Keratinocyte (primary cell): ENCODE results near the gene RAD9B.

ENCODE experiments used
- EZH2 ChIP-seq: IDR thresholded peaks from one replicate; pipeline ENCODE4 v1.6.1; 2012; ENCODE audit warnings: inconsistent platforms, mild to moderate bottlenecking, low read length, moderate library complexity
- TF ChIP-seq, protein P1 (sequence below), 3 experiments: IDR thresholded peaks in 1 of 3; conservative IDR thresholded peaks in 1 of 3; optimal IDR thresholded peaks in 1 of 3; 2 replicates in 2 of 3; 3 replicates in 1 of 3; pipeline versions ENCODE3 to v1.5.1; 2011; ENCODE audit warnings: low read length in 3 of 3, mild to moderate bottlenecking in 3 of 3, moderate library complexity in 2 of 3, control low read depth in 1 of 3, inconsistent platforms in 1 of 3; ENCODE audit not compliant: insufficient read depth in 2 of 3; ENCODE audit errors: extremely low read depth in 1 of 3

DNA sequence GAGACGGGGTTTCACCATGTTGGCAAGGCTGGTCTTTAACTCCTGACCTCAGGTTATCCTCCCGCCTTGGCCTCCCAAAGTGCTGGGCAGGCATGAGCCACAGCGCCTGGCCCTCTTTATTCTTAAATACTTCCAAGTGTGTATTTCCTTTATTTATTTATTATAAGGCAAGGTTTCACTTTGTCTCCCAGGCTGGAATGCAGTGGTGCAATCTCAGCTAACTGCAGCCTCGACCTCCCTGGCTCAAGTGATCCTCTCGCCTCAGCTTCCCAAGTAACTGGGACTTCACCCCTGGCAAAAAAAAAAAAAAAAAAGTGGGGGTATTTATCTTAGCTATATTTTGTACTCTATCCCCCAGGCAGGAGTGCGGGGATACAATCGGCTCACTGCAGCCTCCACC is 26.7 kb upstream of the RAD9B start:
- TF ChIP-seq, protein P1, sequence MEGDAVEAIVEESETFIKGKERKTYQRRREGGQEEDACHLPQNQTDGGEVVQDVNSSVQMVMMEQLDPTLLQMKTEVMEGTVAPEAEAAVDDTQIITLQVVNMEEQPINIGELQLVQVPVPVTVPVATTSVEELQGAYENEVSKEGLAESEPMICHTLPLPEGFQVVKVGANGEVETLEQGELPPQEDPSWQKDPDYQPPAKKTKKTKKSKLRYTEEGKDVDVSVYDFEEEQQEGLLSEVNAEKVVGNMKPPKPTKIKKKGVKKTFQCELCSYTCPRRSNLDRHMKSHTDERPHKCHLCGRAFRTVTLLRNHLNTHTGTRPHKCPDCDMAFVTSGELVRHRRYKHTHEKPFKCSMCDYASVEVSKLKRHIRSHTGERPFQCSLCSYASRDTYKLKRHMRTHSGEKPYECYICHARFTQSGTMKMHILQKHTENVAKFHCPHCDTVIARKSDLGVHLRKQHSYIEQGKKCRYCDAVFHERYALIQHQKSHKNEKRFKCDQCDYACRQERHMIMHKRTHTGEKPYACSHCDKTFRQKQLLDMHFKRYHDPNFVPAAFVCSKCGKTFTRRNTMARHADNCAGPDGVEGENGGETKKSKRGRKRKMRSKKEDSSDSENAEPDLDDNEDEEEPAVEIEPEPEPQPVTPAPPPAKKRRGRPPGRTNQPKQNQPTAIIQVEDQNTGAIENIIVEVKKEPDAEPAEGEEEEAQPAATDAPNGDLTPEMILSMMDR (optimal IDR thresholded peaks at IDR 0.05 in 1 of 3, IDR thresholded peaks at IDR 0.05 in 1 of 3, conservative IDR thresholded peaks at IDR 0.05 in 1 of 3; ENCODE audit: extremely low read depth in 1 of 3, insufficient read depth in 2 of 3, low read length in 3 of 3): no peak
- no peak for TF ChIP-seq EZH2
